SK-N-MC (cell line): ENCODE measurements around the gene HOXC5.

Experiments used
- DNase-seq: peaks from one replicate; pipeline ENCODE4 v3.0.0-alpha.2; 2011; ENCODE audit warnings: low read depth, low spot score
- H3K27ac ChIP-seq: fragments of 200-600 bp; sonication (generic); 2 replicates; pipeline ENCODE4 v1.5.1; 2016; ENCODE audit warnings: mixed run types
- H3K36me3 ChIP-seq: fragments of 200-600 bp; sonication (generic); 2 replicates; pipeline ENCODE4 v1.6.1; 2017; ENCODE audit warnings: antibody characterized with exemption, low read length, mixed read lengths; ENCODE audit not compliant: insufficient read depth
- H3K4me3 ChIP-seq: fragments of 200-600 bp; sonication (generic); 2 replicates; pipeline ENCODE4 v1.5.1; 2016
- H3K9ac ChIP-seq: fragments of 200-600 bp; sonication (generic); 2 replicates; pipeline ENCODE4 v1.8.0; 2017; ENCODE audit warnings: mixed run types, mixed read lengths; ENCODE audit not compliant: insufficient read length
- H3K9me3 ChIP-seq: fragments of 200-600 bp; sonication (generic); 2 replicates; pipeline ENCODE4 v1.6.1; 2017; ENCODE audit warnings: low read depth, mild to moderate bottlenecking, antibody characterized with exemption, low read length, moderate library complexity, mixed read lengths
- EZH2 ChIP-seq: fragments of 200-600 bp; sonication (generic); IDR thresholded peaks from one replicate; pipeline ENCODE4 v1.6.1; 2017; ENCODE audit warnings: antibody characterized with exemption
- FOXP2 ChIP-seq: optimal IDR thresholded peaks from 2 replicates; pipeline ENCODE3; 2011; ENCODE audit warnings: mild to moderate bottlenecking, moderate library complexity; ENCODE audit not compliant: insufficient read depth; ENCODE audit errors: extremely low read length, control extremely low read depth
- POLR2AphosphoS5 ChIP-seq: IDR thresholded peaks from 2 replicates; pipeline ENCODE4 v1.6.1; 2012; ENCODE audit warnings: mild to moderate bottlenecking, low read depth, low read length, borderline replicate concordance

HOXC5 gene

GRCh38 chr12:54026640-54027441, 6.0 kb upstream of the HOXC5 start:
- Histone ChIP-seq H3K9ac (peak overlapping the region; percentile 99), H3K36me3 (peaks cover 12% of the 10 kb centered on the region), H3K4me3 (peak overlapping the region; percentile 95), H3K27ac (peak overlapping the region; percentile 96), H3K9me3 (no peaks in the 10 kb centered on the region)
- no peak for TF ChIP-seq POLR2AphosphoS5
- no peak for TF ChIP-seq FOXP2
- TF ChIP-seq EZH2, result no peak
- no peak for DNase-seq

GRCh38 chr12:54027442-54027786, 5.4 kb upstream of the HOXC5 start:
- Histone ChIP-seq H3K36me3 (peaks cover 12% of the 10 kb centered on the region), H3K27ac (peak overlapping the region; percentile 96), H3K9me3 (no peaks in the 10 kb centered on the region), H3K9ac (peak overlapping the region; percentile 99), H3K4me3 (peak overlapping the region; percentile 95)
- no peak for DNase-seq
- no peak for TF ChIP-seq EZH2

- Histone ChIP-seq H3K9me3 (no peaks in the 10 kb centered on the region), H3K4me3 (peak within 1 kb of the TSS; percentile 95), H3K27ac (peak within 1 kb of the TSS; percentile 96), H3K36me3 (peaks cover 12% of the 10 kb centered on the region), H3K9ac (peak within 1 kb of the TSS; percentile 99)
- no peak for DNase-seq
- TF ChIP-seq EZH2 (no peak), POLR2AphosphoS5 (no peak)
These were observed 4.3 kb upstream of the HOXC5 start, which contains the start of gene HOXC6 for GRCh38 chr12:54028314-54029201. HOXC6 (plus strand) TSS chr12:54028440; CDS start chr12:54028522, 82 bp downstream.

GRCh38 chr12:54029529-54030441, 3.1 kb upstream of the HOXC5 start:
- DNase-seq, result no peak
- H3K9ac ChIP-seq, result no peak overlapping the region

GRCh38 chr12:54030442-54030801, 2.4 kb upstream of the HOXC5 start:
- peak overlapping the region; percentile 78; the same call in 1 of the 2 replicates for H3K27ac ChIP-seq
- peak overlapping the region; percentile 60; the same call in 1 of the 2 replicates for H3K4me3 ChIP-seq
- peaks cover 12% of the 10 kb centered on the region for H3K36me3 ChIP-seq
- H3K9ac ChIP-seq, result no peak overlapping the region
- no peak for DNase-seq
- H3K9me3 ChIP-seq, result no peaks in the 10 kb centered on the region
- no peak for TF ChIP-seq EZH2
- TF ChIP-seq FOXP2, result no peak
- no peak for TF ChIP-seq POLR2AphosphoS5

More at GRCh38 chr12:54029529-54030441, 3.1 kb upstream of the HOXC5 start:
- Histone ChIP-seq H3K27ac (peak overlapping the region; percentile 78; the same call in 1 of the 2 replicates), H3K9me3 (no peaks in the 10 kb centered on the region), H3K36me3 (peaks cover 12% of the 10 kb centered on the region), H3K4me3 (no peak overlapping the region)
- TF ChIP-seq EZH2 (no peak), POLR2AphosphoS5 (no peak), FOXP2 (no peak)

- Histone ChIP-seq H3K27ac (peak overlapping the region; percentile 78), H3K4me3 (peak overlapping the region; percentile 60), H3K36me3 (peaks cover 12% of the 10 kb centered on the region), H3K9me3 (no peaks in the 10 kb centered on the region), H3K9ac (peak overlapping the region; percentile 56)
- TF ChIP-seq FOXP2, result no peak
- TF ChIP-seq EZH2, result no peak
- no peak for TF ChIP-seq POLR2AphosphoS5
- DNase-seq, result no peak
These were observed 1.9 kb upstream of the HOXC5 start for GRCh38 chr12:54030889-54031471.

GRCh38 chr12:54031480-54031879, 1.4 kb upstream of the HOXC5 start:
- peak overlapping the region; percentile 60; the same call in 1 of the 2 replicates for H3K4me3 ChIP-seq
- TF ChIP-seq POLR2AphosphoS5 (no peak), EZH2 (no peak), FOXP2 (no peak)
- peak overlapping the region; percentile 78 for H3K27ac ChIP-seq
- H3K9ac ChIP-seq, result no peak overlapping the region
- DNase-seq, result no peak
- H3K9me3 ChIP-seq, result no peaks in the 10 kb centered on the region
- peaks cover 12% of the 10 kb centered on the region for H3K36me3 ChIP-seq
